Cardiac atrium fibroblast (primary cell): ENCODE results near the gene PDZD8. TPM values are rescaled to one million over a fixed set of nuclear protein-coding genes. Genes with fewer than 3 reads are reported as not detected.

Experiments
- total RNA-seq: library from RNA; depleted of rRNA; stranded (reverse); fragments of >200 nt; gene quantifications from 2 replicates; pipeline ENCODE4 v1.2.3, GENCODE V29; 2015

Gene PDZD8, protein sequence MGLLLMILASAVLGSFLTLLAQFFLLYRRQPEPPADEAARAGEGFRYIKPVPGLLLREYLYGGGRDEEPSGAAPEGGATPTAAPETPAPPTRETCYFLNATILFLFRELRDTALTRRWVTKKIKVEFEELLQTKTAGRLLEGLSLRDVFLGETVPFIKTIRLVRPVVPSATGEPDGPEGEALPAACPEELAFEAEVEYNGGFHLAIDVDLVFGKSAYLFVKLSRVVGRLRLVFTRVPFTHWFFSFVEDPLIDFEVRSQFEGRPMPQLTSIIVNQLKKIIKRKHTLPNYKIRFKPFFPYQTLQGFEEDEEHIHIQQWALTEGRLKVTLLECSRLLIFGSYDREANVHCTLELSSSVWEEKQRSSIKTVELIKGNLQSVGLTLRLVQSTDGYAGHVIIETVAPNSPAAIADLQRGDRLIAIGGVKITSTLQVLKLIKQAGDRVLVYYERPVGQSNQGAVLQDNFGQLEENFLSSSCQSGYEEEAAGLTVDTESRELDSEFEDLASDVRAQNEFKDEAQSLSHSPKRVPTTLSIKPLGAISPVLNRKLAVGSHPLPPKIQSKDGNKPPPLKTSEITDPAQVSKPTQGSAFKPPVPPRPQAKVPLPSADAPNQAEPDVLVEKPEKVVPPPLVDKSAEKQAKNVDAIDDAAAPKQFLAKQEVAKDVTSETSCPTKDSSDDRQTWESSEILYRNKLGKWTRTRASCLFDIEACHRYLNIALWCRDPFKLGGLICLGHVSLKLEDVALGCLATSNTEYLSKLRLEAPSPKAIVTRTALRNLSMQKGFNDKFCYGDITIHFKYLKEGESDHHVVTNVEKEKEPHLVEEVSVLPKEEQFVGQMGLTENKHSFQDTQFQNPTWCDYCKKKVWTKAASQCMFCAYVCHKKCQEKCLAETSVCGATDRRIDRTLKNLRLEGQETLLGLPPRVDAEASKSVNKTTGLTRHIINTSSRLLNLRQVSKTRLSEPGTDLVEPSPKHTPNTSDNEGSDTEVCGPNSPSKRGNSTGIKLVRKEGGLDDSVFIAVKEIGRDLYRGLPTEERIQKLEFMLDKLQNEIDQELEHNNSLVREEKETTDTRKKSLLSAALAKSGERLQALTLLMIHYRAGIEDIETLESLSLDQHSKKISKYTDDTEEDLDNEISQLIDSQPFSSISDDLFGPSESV
- 22.2 and 22.7 TPM in 2 replicates for total RNA-seq

GRCh38 chr10:117375360-117376178 lies at the start of gene PDZD8:
PDZD8 (minus strand) TSS chr10:117375440; CDS start chr10:117375227, 213 bp downstream.

DNA sequence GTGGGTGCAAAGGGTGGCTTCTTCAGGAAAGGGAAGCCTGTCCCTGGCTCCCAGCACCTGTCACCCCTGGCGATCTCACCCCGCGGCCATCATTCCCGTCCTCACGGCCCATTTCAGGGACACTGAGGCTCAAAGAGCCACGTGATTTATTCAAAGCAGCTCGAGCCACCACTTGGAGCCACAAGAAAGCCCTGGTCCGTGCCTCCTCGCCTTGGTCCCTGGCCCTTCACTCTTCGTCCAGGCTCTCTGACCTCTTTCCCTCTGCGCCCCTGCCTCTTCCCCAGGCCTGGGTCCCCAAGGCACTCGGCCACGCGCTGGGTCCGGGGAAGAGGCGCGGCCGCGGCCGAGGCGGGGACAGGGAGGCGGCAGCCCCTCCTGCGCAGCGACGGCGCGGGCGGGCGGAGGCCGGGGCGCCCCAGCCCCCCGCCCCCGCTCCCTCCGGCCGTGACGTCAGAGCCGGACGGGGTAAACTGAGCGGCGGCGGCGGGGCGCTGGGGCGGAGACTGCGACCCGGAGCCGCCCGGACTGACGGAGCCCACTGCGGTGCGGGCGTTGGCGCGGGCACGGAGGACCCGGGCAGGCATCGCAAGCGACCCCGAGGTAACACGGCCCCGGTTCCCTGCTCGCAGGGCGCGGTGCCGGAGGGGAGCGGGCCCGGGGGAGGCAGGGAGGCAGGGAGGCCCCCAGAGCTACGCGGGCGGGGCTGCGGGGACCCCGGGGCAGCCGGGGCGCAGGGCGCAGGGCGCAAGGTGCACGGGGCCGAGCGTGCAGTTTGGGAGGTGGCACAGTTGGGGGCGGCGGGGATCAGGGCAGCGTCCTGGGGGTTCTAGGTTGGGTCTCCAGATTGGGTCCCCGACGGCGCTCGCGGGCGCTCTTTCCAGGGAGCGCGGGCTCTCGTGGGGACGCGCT lies 134.4 kb downstream of the PDZD8 start, which contains the start of gene SLC18A2:
Gene SLC18A2, plus strand, starts transcription at position 494 of the 909 bp plus-strand sequence. CDS start 580 bp downstream, outside the sequence.

Other genes starting within 250 kb of the PDZD8 start
- not detected in 2 replicates for gene VAX1, start 237.2 kb downstream of the PDZD8 start, total RNA-seq
- gene KCNK18, start 178.0 kb downstream of the PDZD8 start, total RNA-seq = not detected in 2 replicates
- gene SLC18A2, start 134.3 kb downstream of the PDZD8 start, total RNA-seq = not detected in 2 replicates
- not detected in 2 replicates for gene EMX2, start 167.3 kb upstream of the PDZD8 start, total RNA-seq